HG03442 (cell line): Measurements from ENCODE around the gene TMEM255B.
"Not testable (repeated sequence)": the region's sequence is repeated elsewhere in the genome, so short reads cannot be mapped to it uniquely, and the experiment has no call there.

Source experiments
- ATAC-seq: cut with Tn5 transposase; IDR thresholded peaks from one replicate; pipeline ENCODE4 v1.9.1; 2021; ENCODE audit warnings: mild to moderate bottlenecking, moderate library complexity; ENCODE audit not compliant: unreplicated experiment

The TMEM255B gene

DNA sequence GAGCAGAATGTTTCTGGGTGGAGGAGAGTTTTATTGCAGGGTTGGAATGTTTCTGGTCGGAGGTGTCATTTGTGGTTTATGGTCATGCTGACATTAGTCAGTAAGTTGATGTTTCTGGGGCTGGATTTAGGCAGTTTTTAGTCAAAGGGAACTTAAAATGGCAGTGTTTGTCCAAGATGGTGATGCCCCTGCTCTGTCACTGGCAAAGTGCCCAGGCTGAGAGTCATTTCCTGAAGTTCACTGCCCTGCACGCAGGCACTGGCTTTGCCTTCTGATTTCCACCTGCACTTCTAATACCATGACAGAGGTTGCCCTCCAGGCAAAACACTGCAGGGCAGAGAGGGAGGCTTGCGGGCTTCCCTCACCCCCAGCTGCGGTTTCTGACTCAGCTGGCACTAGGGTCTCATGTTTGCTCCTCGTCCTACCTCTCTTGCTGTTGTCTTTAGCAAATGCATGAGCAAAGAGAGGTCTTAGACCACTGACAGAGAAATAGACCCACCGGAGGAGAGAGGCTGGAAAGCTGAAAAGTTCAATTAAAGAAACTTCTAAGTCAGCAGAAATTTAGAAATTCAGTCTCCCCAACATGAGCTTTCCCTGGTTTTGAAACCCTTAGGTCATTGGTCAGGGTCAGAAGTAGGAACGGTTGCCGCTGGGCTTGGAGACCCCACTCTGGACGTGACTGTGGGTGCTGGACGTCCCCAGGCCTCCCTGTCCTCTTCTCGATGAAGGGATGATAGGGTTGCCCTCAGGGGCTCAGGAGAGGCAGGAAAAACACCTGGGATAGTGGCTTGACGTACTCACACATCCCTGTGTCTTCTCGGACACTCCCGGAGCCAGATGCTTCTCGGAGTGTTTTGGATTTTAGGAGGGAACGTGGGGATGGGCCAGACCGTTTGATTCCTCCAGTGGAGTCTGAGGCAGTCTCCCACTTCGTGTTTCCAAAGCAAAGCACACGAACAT is 26.3 kb downstream of the TMEM255B start:
- ATAC-seq = no peak

DNA sequence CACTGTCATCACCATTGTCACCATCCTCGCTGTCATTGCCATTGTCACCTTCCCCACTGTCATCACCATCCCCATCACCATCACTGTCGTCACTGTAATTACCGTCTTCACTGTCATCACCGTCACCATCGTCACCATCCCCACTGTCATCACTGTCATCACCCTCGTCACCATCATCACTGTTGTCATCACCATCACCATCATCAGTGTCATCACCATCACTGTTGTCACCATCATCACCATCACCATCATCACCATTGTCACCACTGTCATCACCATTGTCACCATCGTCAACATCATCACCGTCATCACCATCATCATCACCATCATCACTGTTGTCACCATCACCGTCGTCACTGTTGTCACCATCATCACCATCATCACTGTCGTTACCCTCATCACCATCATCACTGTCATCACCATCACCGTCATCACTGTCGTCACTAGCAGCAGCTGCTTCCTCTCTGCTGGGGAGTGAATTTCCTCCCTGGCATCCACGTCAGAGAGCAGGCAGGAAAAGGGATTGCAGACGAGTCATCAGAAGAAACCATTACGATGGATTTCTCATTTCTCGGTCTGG is 27.3 kb downstream of the TMEM255B start:
- no peak for ATAC-seq

- ATAC-seq = no peak
Observed at GRCh38 chr13:113787694-113788093, 28.7 kb downstream of the TMEM255B start.

GRCh38 chr13:113788413-113789135 is 29.5 kb downstream of the TMEM255B start:
- no peak for ATAC-seq

- no peak for ATAC-seq
Observed at GRCh38 chr13:113789167-113789566, 30.1 kb downstream of the TMEM255B start.

GRCh38 chr13:113789931-113790330 is 30.9 kb downstream of the TMEM255B start:
- not testable (repeated sequence) for ATAC-seq

DNA sequence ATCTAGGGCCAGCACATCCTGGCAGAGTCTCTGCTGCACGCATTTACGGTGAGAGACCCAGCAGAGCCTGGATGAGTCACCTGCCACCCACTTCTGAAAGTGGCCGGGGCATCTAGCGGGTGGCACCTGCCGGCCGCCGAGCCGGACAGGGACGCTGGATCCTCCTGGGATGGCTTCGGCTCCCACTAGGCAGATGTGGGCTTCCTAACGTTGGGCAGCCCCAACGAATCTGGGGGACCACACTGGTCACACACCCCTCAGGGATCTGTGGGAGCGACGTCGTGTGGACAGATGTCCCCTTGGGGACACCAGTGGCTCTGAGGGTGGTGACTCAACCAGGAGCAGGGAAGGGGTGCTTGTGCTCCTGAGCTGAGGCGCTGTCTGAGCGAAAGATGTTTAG is 32.2 kb downstream of the TMEM255B start:
- ATAC-seq = no peak

- no peak for ATAC-seq
Observed at GRCh38 chr13:113791761-113792160, 32.7 kb downstream of the TMEM255B start.

- ATAC-seq = no peak
Observed at GRCh38 chr13:113792236-113792770, 33.3 kb downstream of the TMEM255B start.

DNA sequence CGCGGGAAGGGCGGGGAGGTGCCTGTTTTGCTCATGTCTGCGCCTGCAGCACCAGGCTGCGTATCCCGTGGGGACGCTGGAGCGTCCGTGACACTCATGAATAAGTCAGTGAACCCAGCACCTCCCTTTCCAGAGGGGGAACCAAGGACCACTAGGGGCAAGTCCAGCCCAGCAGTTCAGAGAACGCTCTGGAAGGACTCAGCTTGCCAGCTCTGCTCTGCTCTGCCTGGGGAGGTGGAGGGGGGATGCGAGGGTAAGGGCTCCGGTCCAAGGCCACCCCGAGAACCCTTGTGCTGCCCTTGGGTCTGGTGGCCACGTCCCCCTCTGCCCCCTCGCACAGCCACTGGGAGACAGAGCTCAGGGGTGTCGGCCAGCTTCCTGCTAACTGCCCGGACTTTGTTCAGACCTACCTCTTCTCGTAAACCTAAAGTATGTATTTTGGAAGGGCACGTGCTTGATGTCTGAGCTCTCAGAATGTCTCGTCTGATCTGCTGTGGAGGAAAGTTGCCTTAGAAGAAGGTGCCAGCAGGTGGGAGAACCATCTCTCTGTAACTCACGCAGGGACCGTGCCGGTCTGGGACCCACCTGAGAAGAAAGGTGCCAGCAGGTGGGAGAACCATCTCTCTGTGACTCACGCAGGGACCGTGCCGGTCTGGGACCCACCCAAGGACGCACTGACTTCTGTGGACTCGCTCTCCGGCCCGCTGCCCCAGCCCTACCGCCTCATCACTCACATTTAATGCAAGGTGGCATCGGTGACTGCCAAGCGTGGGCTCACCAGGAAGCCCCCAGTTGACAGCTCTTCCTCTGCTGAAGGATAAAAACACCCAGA is 34.1 kb downstream of the TMEM255B start:
- no peak for ATAC-seq

DNA sequence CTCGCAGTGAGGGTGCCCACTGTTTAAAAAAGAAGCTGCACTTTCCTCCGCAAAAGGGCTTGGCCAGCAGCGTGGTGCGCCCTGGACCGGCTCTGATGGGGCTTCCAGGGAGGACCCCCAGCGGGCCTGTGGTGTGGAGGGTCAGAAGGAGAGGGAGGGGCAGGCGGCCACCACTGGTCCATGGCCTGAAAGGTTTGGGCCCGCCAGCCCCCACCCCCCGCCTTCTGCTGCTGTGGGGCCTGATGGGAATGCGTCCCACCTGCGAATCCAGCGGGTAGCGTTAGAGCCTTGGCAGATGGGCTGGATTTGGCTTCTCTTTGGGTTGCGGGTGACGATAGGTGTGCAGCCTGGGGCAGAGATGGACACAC is 34.7 kb downstream of the TMEM255B start:
- no peak for ATAC-seq

DNA sequence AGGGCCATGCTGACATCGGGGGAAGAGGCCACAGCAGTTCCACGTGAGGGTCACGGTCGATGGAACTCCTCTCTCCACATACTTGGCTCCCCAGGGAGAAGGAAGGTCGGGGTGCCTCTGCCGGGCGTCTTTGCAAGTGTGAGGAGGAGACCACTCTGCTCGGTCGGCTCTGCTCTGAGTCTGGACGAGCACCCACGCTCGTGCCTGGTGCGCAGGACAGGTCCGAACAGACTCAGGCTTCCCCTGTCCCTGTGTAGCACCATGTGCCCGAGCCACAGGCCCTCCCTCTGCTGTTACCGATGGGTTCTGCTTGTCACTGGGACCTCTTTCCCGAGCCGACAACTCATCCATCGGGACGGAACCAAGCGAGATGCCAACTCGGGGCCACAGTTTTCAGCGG is 35.1 kb downstream of the TMEM255B start:
- ATAC-seq = no peak

DNA sequence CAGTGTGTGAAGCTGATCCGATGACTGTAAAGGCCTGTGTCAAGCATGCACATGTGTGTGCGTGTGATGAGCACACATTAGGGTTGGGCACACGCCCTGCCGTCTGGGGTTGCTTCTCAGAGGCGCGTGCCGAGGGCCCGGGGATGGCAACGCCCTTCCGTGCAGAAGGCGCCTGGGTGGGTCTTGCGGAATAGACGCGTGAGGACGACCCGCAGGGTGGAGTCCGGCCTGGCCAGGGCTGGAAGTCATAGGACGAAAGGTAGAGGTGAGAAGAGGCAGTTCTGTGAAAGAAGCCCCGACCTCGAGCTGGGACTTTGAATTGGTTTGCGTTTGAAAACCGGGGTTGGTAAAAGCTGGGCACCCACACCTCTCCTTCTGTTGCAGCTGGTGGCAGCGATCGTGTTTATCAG is 35.7 kb downstream of the TMEM255B start:
- no peak for ATAC-seq

GRCh38 chr13:113795362-113795761 is 36.3 kb downstream of the TMEM255B start:
- not testable (repeated sequence) for ATAC-seq

DNA sequence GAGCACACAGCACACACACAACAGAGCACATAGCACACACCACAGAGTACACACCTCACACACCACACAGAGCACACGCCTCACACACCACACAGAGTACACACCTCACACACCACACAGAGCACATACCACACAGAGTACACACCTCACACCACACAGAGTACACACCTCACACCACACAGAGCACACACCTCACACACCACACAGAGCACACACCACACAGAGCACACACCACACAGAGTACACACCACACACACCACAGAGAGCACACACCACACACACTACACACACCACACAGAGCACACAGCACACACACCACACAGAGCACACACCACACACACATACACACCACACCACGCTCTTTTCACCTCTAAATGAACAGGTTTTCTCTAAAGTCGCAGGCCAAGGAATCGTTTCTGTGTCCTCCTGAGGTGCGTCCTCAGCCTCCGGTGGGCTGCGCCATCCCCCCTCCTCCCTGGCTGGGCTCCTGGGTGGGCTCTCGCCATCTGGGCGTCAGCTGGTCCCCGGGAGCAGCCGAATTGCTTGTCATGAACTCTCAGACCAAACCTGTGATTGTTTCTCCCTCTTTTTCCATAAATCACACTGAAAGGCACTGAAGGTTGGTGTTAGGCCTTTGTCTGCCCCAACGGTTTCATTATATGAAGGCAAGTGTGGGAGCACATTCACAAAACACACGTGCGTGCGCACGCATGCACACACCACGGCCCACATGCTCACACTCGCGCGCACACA is 37.4 kb downstream of the TMEM255B start:
- no peak for ATAC-seq

DNA sequence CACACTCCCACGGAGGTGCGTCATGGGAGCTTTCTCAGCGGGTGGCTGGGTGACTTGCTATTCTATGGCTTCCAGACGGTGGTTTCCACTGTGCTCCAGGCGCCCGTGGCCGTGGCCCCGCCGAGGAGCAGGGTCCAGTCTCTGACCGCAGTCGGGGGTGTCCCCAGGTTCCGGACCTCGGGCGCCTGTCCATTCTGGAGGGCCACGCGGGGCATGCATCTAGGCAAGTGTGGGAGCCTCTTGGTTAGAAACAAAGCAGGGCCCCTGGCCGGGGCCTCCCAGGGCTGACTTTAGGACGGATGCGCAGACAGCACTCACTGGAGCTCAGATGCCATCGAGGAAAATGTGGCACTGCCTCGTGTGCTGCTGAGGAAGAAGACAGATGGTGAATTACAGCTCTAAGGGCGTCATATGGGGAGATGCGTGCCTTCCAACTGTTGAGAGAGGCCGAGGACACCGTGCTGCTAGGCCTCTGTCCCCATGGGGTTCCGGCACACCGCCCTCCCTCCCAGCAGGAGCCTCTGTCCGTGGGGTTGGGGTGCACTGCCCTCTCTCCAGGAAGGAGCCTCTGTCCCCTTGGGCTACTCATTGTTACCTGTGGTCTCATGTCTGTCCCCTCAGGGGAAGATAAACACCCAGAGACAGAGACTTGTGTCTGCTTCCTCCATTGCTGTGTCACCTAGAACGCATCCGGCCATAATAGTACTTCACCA is 38.1 kb downstream of the TMEM255B start:
- no peak for ATAC-seq

GRCh38 chr13:113798200-113798811 is 39.3 kb downstream of the TMEM255B start:
- ATAC-seq = no peak

DNA sequence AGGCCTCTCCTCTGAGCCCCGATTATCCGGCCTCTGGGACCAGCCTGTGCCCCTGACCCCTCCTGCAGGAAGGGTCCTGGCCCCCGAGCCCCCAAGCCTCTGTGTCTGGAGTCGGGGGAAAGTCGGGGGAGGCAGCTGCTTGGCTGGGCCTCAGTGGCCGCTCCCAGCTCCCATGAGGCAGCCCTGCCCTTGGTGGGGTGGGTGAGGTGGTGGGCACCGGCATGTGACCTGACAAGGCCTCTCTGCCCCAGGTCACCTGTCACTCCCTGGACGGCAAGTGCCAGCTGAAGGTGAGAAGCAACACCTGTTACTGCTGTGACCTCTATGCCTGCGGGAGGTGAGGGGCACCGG is 41.5 kb downstream of the TMEM255B start:
- no peak for ATAC-seq
